IMR-90 (cell line): Measurements from ENCODE around the gene TIGD7. TPM values are rescaled to one million over a fixed set of nuclear protein-coding genes. Genes with fewer than 3 reads are reported as not detected.

Experiments
- ATAC-seq: fragments of 200-7000 bp; cut with Tn5 transposase; 2 replicates; pipeline ENCODE4 v1.9.1; 2020; ENCODE audit warnings: low read depth, mild to moderate bottlenecking, moderate library complexity
- BruUV-seq: library from RNA; stranded (reverse); fragments of 400-500 nt; replicated peaks from 2 replicates; lab custom pipeline; 2021; lab: Mats Ljungman, UMichigan
- CTCF ChIA-PET: fragments of 300-600 bp; formaldehyde crosslinking; extraction: SDS; loops from one replicate; lab custom pipeline; 2021; ENCODE audit warnings: antibody characterized with exemption; lab: Yijun Ruan, JAX
- POLR2A ChIA-PET: fragments of 300-600 bp; sonication (Branson Sonifier 250); formaldehyde crosslinking; loops from one replicate; lab custom pipeline; 2022; ENCODE audit warnings: antibody characterized with exemption; ENCODE audit not compliant: unreplicated experiment; lab: Charles Lee
- DNase-seq: peaks from one replicate; pipeline ENCODE4 v3.0.0; 2013
- H2AFZ ChIP-seq: replicated peaks from 2 replicates; pipeline ENCODE3; 2013; ENCODE audit warnings: low read length, mild to moderate bottlenecking; ENCODE audit not compliant: poor library complexity
- H2AK5ac ChIP-seq: 2 replicates; pipeline ENCODE4 v1.6.1; 2013; ENCODE audit warnings: low read depth, low read length, inconsistent platforms
- H2AK9ac ChIP-seq: replicated peaks from 2 replicates; pipeline ENCODE3; 2013; ENCODE audit warnings: mild to moderate bottlenecking, low read depth, low read length, moderate library complexity; ENCODE audit not compliant: poor library complexity
- H2BK120ac ChIP-seq: 2 replicates; pipeline ENCODE4 v1.6.1; 2013; ENCODE audit warnings: low read depth, low read length, inconsistent platforms
- H2BK15ac ChIP-seq: 3 replicates; pipeline ENCODE4 v1.6.1; 2013; ENCODE audit warnings: low read depth, low read length, inconsistent platforms
- H2BK20ac ChIP-seq: 2 replicates; pipeline ENCODE4 v1.6.1; 2013; ENCODE audit warnings: low read depth, mild to moderate bottlenecking, inconsistent platforms, low read length, moderate library complexity
- H2BK5ac ChIP-seq: 2 replicates; pipeline ENCODE4 v1.6.1; 2013; ENCODE audit warnings: mild to moderate bottlenecking, low read depth, low read length, inconsistent platforms; ENCODE audit not compliant: poor library complexity, severe bottlenecking
- H3K14ac ChIP-seq: replicated peaks from 2 replicates; pipeline ENCODE4 v1.6.1; 2013; ENCODE audit warnings: low read depth, low read length, inconsistent platforms
- H3K18ac ChIP-seq: 2 replicates; pipeline ENCODE4 v1.6.1; 2013; ENCODE audit warnings: low read depth, low read length, control low read depth
- H3K23ac ChIP-seq: 2 replicates; pipeline ENCODE4 v1.6.1; 2013; ENCODE audit warnings: low read depth, low read length, inconsistent platforms
- H3K27ac ChIP-seq: 2 replicates; pipeline ENCODE4 v1.5.1; 2013; ENCODE audit warnings: mild to moderate bottlenecking, control low read depth, low read length; ENCODE audit not compliant: insufficient read depth
- H3K27me3 ChIP-seq: 2 replicates; pipeline ENCODE4 v1.6.1; 2013; ENCODE audit warnings: low read length; ENCODE audit not compliant: control insufficient read depth, insufficient read depth
- H3K36me3 ChIP-seq: 2 replicates; pipeline ENCODE4 v1.6.1; 2013; ENCODE audit warnings: low read length, mixed read lengths; ENCODE audit not compliant: control insufficient read depth, insufficient read depth
- H3K4ac ChIP-seq: 2 replicates; pipeline ENCODE4 v1.6.1; 2013; ENCODE audit warnings: low read depth, low read length, inconsistent platforms
- H3K4me1 ChIP-seq: 2 replicates; pipeline ENCODE4 v1.6.1; 2013; ENCODE audit warnings: low read length, mixed read lengths; ENCODE audit not compliant: control insufficient read depth, insufficient read depth
- H3K4me2 ChIP-seq: 2 replicates; pipeline ENCODE4 v1.6.1; 2013; ENCODE audit warnings: low read depth, mild to moderate bottlenecking, control low read depth, low read length, moderate library complexity
- H3K4me3 ChIP-seq: 2 replicates; pipeline ENCODE4 v1.5.1; 2013; ENCODE audit warnings: low read depth, mild to moderate bottlenecking, control low read depth, low read length, moderate library complexity; ENCODE audit not compliant: insufficient read depth
- H3K56ac ChIP-seq: 2 replicates; pipeline ENCODE4 v1.6.1; 2013; ENCODE audit warnings: low read length, inconsistent platforms; ENCODE audit not compliant: insufficient read depth; ENCODE audit errors: extremely low read depth
- H3K79me1 ChIP-seq, 2 experiments: 2 replicates each; pipeline ENCODE4 v1.6.1; 2013; ENCODE audit warnings: low read length in 2 of 2, inconsistent platforms in 1 of 2, low read depth in 1 of 2
- H3K9ac ChIP-seq: 2 replicates; pipeline ENCODE4 v1.6.1; 2013; ENCODE audit warnings: low read depth, low read length, control low read depth
- H3K9me1 ChIP-seq: 2 replicates; pipeline ENCODE4 v1.6.1; 2013; ENCODE audit warnings: low read length, inconsistent platforms; ENCODE audit not compliant: insufficient read depth
- H3K9me3 ChIP-seq: 2 replicates; pipeline ENCODE4 v1.6.1; 2013; ENCODE audit warnings: low read length; ENCODE audit not compliant: control insufficient read depth, insufficient read depth
- H4K20me1 ChIP-seq: 2 replicates; pipeline ENCODE4 v1.6.1; 2013; ENCODE audit warnings: low read length, inconsistent platforms; ENCODE audit not compliant: insufficient read depth
- H4K5ac ChIP-seq: 2 replicates; pipeline ENCODE4 v1.6.1; 2013; ENCODE audit warnings: mild to moderate bottlenecking, low read depth, low read length, control low read depth
- H4K8ac ChIP-seq, 2 experiments: 2 replicates each; pipeline ENCODE4 v1.6.1; 2013; ENCODE audit warnings: low read depth in 2 of 2, low read length in 2 of 2, control low read depth in 1 of 2, inconsistent platforms in 1 of 2
- H4K91ac ChIP-seq: 2 replicates; pipeline ENCODE4 v1.6.1; 2013; ENCODE audit warnings: low read depth, low read length, inconsistent platforms; ENCODE audit not compliant: insufficient read depth
- CEBPB ChIP-seq: IDR thresholded peaks from 2 replicates; pipeline ENCODE4 v1.6.1; 2012; ENCODE audit warnings: low read depth, low read length, improper control_type of control experiment
- CHD1 ChIP-seq: IDR thresholded peaks from 2 replicates; pipeline ENCODE4 v1.6.1; 2012; ENCODE audit warnings: low read depth, low read length, improper control_type of control experiment
- CTCF ChIP-seq: conservative IDR thresholded peaks from 2 replicates; pipeline ENCODE4 v1.5.1; 2012; ENCODE audit warnings: mild to moderate bottlenecking, low read depth, low read length, improper control_type of control experiment
- FOS ChIP-seq: fragments of 150-350 bp; IDR thresholded peaks from 2 replicates; pipeline ENCODE4 v1.6.1; 2016; ENCODE audit warnings: low read depth, low read length
- MAFK ChIP-seq: IDR thresholded peaks from 2 replicates; pipeline ENCODE4 v1.6.1; 2012; ENCODE audit warnings: low read depth, low read length, improper control_type of control experiment
- MAZ ChIP-seq: IDR thresholded peaks from 2 replicates; pipeline ENCODE4 v1.6.1; 2012; ENCODE audit warnings: low read depth, mild to moderate bottlenecking, low read length, improper control_type of control experiment, moderate library complexity, borderline replicate concordance
- NFE2L2 ChIP-seq: fragments of 150-350 bp; IDR thresholded peaks from 2 replicates; pipeline ENCODE4 v1.6.1; 2016; ENCODE audit warnings: low read depth, mild to moderate bottlenecking, low read length
- POLR2A ChIP-seq: IDR thresholded peaks from 2 replicates; pipeline ENCODE4 v1.6.1; 2012; ENCODE audit warnings: mild to moderate bottlenecking, low read depth, low read length
- RAD21 ChIP-seq: IDR thresholded peaks from 2 replicates; pipeline ENCODE4 v1.6.1; 2012; ENCODE audit warnings: low read length, improper control_type of control experiment
- RCOR1 ChIP-seq: IDR thresholded peaks from 2 replicates; pipeline ENCODE4 v1.6.1; 2012; ENCODE audit warnings: mild to moderate bottlenecking, low read length, improper control_type of control experiment; ENCODE audit not compliant: insufficient replicate concordance
- RFX5 ChIP-seq: IDR thresholded peaks from 2 replicates; pipeline ENCODE4 v1.8.0; 2012; ENCODE audit warnings: low read depth, mild to moderate bottlenecking, low read length, moderate library complexity
- USF2 ChIP-seq: fragments of 150-350 bp; IDR thresholded peaks from 2 replicates; pipeline ENCODE4 v1.6.1; 2017; ENCODE audit warnings: mild to moderate bottlenecking, antibody characterized with exemption, low read length, low read depth
- WGBS, 2 experiments: methylation state at CpG; one replicate each; pipeline versions ENCODE4 v1.1.5 to v1.1.7; 2013; ENCODE audit warnings: missing lambda C conversion rate in 2 of 2; ENCODE audit not compliant: insufficient read length in 1 of 2; ENCODE audit errors: extremely low coverage in 2 of 2; 5-methylcytosine and 5-hydroxymethylcytosine counted together
- dilution Hi-C: fragments of 300-500 bp; cut with HindIII; formaldehyde crosslinking; loops from one replicate; pipeline ENCODE4 v1.14.3; 2018; ENCODE audit warnings: low sequenced_read_pairs; ENCODE audit not compliant: unreplicated experiment
- in situ Hi-C: fragments of 300-500 bp; cut with MboI; formaldehyde crosslinking; loops from 3 replicates; pipeline ENCODE4 v1.14.3; 2019; ENCODE audit warnings: low sequenced_read_pairs, inconsistent platforms, mixed read lengths
- intact Hi-C: fragments of 100-400 bp; cut with micrococcal nuclease; formaldehyde crosslinking; loops from 2 replicates; pipeline ENCODE4 v1.10.0; 2022
- polyA plus RNA-seq, 3 experiments: library from polyadenylated mRNA; depleted of rRNA; stranded (reverse); fragments of >200 nt; gene quantifications; 2 replicates each; pipeline ENCODE4 v1.2.3, GENCODE V29; 2012; ENCODE audit warnings: low replicate concordance in 1 of 3
- total RNA-seq: library from RNA; depleted of rRNA; stranded (reverse); fragments of >200 nt; gene quantifications from 2 replicates; pipeline ENCODE4 v1.2.3, GENCODE V29; 2012

Gene TIGD7
- total and polyA plus RNA-seq, 2 of the 4 experiments (the other 2 are of a cell fraction): 2.5 to 2.7 TPM

- H2BK5ac ChIP-seq: no peak overlapping the region
- H4K5ac ChIP-seq: no peak overlapping the region
- H2BK120ac ChIP-seq: no peak overlapping the region
- no peaks in the 10 kb centered on the region for H4K20me1 ChIP-seq
- H3K27ac ChIP-seq: no peak overlapping the region
- H3K23ac ChIP-seq: no peak overlapping the region
- POLR2A ChIA-PET: no interaction called here
- no peak overlapping the region for H2AK9ac ChIP-seq
- in situ Hi-C loops (no loop called here), dilution Hi-C loops (no loop called here), intact Hi-C loops (no loop called here)
- H3K18ac ChIP-seq: no peak overlapping the region
- no TSS peak for BruUV-seq
- H3K4me3 ChIP-seq: no peak overlapping the region
- H2BK20ac ChIP-seq: no peak overlapping the region
- H3K4me2 ChIP-seq: no peak overlapping the region
- CTCF ChIA-PET: no interaction called here
- WGBS, 2 experiments: 60% methylated on average over 1 of the region's 4 CpGs; no CpG with 5 or more reads in 1 of the 2 experiments
- H3K14ac ChIP-seq: no peak overlapping the region
- H3K79me1 ChIP-seq: no peaks in the 10 kb centered on the region
- H3K4ac ChIP-seq: no peak overlapping the region
- no peak overlapping the region for H2AK5ac ChIP-seq
- H2AFZ ChIP-seq: no peak overlapping the region
- no peaks in the 10 kb centered on the region for H3K36me3 ChIP-seq
- TF ChIP-seq RCOR1 (no peak), RFX5 (no peak), CEBPB (no peak), POLR2A (no peak), CTCF (no peak), MAFK (no peak), USF2 (no peak), FOS (no peak), MAZ (no peak), RAD21 (no peak), CHD1 (no peak), NFE2L2 (no peak)
- no peak overlapping the region for H3K56ac ChIP-seq
- no peak overlapping the region for H3K9ac ChIP-seq
- DNase-seq: no peak
- no peaks in the 10 kb centered on the region for H3K4me1 ChIP-seq
- no peaks in the 10 kb centered on the region; the same call in 1 of the 2 replicates for H3K9me3 ChIP-seq
- H4K8ac ChIP-seq: no peak overlapping the region
- no peaks in the 10 kb centered on the region for H3K9me1 ChIP-seq
- H4K91ac ChIP-seq: no peak overlapping the region
- H2BK15ac ChIP-seq: no peak overlapping the region
- no peak for ATAC-seq
- H3K27me3 ChIP-seq: peaks cover 25% of the 10 kb centered on the region
Measured at GRCh38 chr16:3252967-3253366, 52.3 kb downstream of the TIGD7 start.
